NOMO-1 (cell line): ENCODE data around the gene DCDC2C.

ENCODE experiments used
- DNase-seq, 2 experiments: peaks; one replicate each; lab custom pipeline; 2025; ENCODE audit not compliant: unreplicated experiment in 2 of 2; lab: John Stamatoyannopoulos, UW

DCDC2C gene

DNA sequence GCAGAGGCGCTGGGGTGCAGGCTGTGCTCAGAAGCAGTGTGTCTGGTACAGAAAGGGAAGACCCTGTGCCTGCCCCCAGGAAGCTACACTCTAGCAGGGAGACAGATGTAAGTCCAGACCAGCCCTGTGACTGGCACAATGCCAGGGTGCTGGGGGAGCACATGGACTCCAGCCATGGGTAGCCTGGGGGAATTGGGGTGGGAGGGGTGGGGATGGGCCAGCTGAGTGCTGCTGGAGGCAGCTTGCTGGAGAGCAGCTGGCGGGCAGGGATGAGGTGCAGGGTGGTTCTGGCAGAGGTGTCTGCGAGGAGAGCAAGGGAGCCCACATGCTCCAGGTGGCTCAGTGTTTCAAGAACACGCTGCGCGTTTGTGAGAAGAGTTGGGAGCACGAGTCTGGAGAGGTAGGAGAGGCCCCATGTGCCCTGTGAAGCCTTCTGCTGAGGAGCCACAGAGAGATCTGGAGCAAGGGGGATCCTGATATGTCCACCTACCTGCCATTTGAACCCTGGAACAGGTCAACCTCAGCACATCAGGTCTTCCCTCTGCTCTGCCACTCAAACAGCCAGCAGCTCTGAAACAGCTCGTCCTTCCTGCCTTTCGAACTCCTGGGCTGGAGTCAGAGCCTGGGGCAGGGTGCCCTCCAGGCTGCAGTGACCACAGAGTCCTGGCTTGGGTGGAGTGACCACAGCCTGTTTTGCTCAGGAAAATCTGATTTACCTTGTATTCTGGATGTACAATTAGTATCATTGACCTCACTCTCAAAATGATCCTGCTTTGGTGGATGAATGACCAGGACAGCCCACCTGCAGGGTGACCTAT is 30.3 kb upstream of the DCDC2C start:
- no peak for DNase-seq

- DNase-seq: no peak
Observed at GRCh38 chr2:3674066-3674845, 29.1 kb upstream of the DCDC2C start.

GRCh38 chr2:3675687-3676086 is 27.7 kb upstream of the DCDC2C start:
- no peak for DNase-seq

- no peak for DNase-seq
Observed at GRCh38 chr2:3677436-3677835, 25.9 kb upstream of the DCDC2C start.

DNA sequence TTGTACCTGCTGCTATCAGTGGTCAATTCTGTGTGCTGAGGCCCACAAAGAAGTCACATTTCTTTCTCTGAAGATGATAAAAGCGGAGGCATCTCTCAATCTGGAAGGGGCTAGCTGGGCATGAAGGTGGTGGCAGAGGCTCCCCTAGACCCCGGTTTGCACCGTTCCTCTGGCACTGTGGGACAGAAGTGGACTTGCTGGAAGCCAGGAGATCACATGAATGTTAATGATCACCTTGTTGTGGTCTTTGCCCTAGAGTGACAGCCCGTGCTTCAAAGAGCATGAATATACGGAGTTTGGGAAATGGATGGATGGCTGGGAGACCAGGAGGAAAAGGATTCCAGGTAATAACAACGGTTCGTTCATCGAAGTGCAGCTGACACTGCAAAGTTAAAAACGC is 25.2 kb upstream of the DCDC2C start:
- DNase-seq: no peak

DNA sequence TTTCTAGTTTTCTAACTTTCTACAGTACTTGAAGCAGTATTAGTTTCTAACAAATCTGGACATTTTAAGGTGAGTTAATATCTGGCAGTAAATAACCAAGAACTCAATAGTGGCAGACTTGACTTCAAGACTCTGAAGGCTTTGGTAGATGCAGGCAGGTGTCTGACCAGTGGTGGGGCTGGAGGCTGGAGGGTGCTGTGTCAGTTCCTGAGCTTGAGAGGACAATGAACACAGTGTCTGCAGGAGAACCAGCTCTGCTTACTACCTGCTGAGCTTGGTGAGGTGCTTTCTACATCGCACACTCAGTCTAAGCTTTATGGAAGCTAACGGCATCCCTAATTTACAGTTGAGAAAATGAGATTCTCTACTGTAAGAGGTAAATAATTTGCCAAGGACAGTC is 24.2 kb upstream of the DCDC2C start:
- DNase-seq: no peak

GRCh38 chr2:3679616-3680393 is 23.6 kb upstream of the DCDC2C start:
- DNase-seq: no peak

DNA sequence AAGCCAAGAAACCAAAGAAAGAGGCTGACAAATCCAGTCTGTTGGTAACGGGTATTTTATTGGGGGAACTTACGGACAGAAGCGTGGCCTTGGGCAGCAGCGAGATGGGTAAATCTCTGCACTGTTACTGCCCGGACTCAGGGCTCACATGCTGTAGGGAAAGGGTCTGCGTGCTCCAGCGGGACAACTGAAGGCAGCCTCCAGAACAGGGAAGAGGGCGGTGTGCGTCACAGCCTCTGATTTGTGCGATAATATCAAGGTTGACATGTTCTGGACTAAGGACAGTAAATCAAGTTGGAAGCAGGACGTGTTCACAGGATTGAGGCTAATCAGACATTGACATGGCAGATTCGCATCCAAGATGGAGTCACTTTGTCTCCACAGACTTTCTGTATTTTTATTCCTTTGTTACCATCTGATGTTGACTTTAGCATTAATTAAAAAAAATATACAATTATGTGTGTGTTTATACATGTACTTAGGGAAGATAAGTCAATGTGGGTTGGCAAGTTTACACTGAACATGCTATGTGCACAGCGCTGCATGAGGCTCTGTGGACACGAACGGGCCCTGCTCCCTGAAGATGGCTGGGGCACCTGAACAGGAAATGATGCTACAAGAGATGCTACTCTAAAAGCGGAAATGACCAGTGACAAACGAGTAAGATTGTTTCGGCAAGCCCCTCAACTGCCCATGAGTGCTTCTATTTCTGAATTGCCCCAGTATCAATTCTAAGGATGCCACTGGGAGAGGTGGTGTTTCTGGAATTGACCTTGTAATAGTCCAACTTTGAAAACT is 22.6 kb upstream of the DCDC2C start:
- DNase-seq: no peak

DNA sequence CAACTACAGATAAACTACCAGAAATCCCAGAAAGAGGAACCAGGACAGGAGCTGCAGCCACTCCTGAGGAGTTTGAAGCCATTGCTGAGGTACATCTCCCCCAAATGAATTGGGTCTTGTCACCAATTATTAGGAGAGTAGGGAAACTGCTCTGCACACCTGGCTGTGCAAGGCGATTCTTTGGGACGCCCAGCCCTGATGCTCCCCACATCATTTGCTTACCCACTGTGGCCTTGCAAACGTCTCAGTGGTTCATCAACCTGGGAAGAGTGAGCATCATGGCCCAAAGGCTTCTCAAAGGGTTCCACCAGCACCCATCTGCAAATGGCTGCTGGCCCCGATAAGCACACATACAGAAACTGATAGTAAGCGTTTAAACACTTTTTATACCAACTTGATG is 21.8 kb upstream of the DCDC2C start:
- no peak for DNase-seq

GRCh38 chr2:3682811-3683210 is 20.6 kb upstream of the DCDC2C start:
- no peak for DNase-seq

- DNase-seq: no peak
Observed at GRCh38 chr2:3683748-3684454, 19.5 kb upstream of the DCDC2C start.

- no peak for DNase-seq
Observed at GRCh38 chr2:3689998-3690748, 13.2 kb upstream of the DCDC2C start.

GRCh38 chr2:3692375-3692774 is 11.0 kb upstream of the DCDC2C start:
- DNase-seq: no peak

DNA sequence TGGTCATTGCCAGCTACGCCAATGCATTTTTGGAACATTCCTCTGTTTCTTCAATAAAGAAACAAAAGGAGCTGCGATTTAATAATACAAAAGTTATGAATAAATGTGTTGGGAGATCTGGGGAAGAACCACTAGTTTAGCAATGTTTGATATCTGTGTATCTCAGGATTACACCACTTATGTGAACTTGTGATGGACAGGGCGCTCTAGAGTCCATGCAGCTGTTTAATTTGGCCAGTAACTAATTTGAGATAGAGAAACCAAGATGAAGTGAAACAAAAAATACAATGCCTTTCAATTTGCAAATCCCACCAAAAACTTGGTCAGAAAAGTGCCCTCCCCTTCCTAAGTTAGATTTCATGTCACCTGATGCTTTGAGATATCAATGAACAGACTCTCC is 6.8 kb upstream of the DCDC2C start:
- no peak for DNase-seq

DNA sequence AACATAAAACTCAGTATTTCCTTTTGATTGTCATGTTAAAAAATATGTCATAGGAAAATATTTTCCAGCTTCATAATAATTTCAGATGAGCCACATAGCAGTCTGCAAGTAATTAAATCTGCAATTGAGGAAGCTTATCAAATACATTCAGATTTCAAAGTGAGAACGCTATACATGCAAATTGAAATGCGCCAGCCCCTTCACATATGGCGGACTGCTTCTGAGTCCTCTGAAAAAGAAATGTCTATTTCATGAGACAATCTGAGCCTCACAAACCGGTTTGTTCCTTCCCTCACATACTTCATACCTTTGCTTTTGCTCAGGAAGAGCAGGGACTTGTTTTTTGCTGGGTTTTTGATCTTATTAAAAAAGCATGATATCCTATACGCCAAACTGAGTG is 2.3 kb upstream of the DCDC2C start:
- no peak for DNase-seq

DNA sequence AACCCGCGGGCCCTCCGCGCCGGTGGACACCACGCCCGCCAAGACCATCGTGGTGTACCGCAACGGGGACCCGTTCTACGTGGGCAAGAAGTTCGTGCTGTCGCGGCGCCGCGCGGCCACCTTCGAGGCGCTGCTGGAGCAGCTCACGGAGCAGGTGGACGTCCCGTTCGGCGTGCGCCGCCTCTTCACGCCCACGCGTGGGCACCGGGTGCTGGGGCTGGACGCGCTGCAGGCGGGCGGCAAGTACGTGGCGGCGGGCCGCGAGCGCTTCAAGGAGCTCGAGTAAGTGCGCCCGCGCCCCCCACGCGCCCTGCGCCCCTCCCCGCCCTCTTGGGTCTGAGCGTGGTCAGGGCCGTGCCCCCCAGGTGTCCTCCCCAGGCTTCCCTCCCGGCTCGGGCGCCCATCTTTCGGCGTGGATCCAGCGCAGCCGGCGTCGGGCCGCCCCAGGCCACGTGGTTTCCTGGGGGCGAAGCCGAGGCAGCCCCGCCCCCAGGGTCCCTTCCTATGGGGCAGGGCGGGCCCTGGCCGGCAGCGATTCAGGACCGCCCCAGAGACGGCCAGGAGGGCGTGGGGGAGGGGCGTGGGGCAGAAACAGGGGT is 481 bp downstream of the DCDC2C start:
- DNase-seq: no peak

DNA sequence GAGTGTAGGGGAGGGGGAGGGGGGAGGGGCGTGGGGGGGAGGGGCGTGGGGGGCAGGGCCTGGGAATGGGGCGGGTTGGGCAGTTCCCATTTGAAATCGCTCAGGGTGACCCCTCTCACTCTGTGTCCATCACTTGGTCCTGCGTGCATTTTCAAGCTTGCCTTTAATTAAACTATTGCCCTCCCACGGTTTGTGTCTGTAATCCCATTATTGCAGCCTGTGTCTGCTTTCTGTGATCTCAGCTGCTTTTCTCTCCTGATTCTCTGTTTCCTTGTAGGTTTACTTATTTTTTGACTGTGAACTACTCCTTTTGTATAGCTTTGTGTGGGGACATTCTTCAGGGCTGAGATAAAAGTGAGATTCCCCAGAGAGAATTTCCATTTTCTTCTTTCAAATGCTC is 1.3 kb downstream of the DCDC2C start:
- no peak for DNase-seq

DNA sequence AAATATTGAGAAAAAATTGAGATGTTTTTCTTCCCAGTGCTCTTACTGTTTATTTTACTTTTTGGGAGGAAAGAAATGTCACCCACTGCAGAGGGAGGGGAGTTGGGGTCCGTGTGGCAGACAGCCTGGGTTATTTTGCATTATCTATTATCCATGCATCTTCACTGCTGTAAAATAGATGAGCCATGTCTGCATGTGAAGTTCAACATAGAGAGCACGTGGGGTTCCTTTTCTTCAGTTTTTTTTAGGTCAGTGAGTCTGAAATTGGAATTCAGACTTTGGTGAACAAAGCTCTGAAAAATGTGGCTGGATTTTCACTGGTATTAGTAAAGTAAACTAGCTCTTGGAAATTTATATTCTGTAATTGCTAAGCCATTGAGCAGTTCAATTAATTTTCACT is 2.4 kb downstream of the DCDC2C start:
- DNase-seq: no peak

DNA sequence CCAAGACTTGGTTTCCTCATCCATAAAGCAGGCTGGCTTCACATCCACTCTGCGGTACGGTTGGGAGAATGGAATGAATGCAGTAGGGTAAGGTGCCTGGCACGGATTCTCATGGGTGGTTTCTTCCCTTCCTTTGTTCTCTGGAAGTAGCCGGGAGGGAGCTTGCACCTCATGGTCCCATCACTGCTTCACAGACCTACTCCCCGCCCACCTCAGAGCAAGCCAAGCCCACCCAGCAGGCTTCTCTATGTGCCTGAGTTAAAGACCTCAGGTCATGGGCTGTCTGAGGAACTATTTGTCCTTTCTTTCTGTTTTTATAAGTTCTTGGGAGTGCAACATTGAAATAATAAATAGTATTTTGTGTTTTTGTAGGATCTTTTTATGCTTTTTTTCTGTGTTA is 3.5 kb downstream of the DCDC2C start:
- no peak for DNase-seq
